ENCODE results near the gene BDNF. TPM values are rescaled to one million over a fixed set of nuclear protein-coding genes. Genes with fewer than 3 reads are reported as not detected.
"Not testable (repeated sequence)": the region's sequence is repeated elsewhere in the genome, so short reads cannot be mapped to it uniquely, and the experiment has no call there.

Gene BDNF
- total RNA-seq, 1 experiment from 2014 or later, result 8.3 TPM

DNA sequence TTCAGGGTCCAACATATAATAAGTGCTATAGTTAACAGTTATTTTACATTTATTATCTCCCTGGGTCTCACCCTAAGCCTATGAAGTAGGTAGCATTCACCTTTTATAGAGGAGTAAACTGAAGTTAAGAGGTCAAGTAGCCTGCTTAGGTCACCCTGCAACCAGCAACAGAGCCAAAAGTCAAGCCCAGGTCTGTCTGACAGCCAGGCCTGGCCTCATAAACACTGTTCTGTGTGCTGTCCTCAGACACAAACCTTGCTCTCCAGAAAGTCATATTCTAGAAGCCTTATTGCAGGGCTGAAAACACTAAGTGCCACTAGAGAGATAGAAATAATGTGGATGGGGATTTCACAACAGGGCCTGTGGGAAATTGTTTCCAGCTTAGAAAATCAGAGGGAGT is 59.3 kb downstream of the BDNF start:
- no peak overlapping the region for H3K4me3 Mint-ChIP-seq (ENCODE audit: low read depth, unreplicated experiment)
- no TSS peak for BruUV-seq (replicated peaks)
- no peaks in the 10 kb centered on the region for H3K36me3 Mint-ChIP-seq (ENCODE audit: insufficient read depth, unreplicated experiment)
- H3K9me3 Mint-ChIP-seq (ENCODE audit: low read depth, unreplicated experiment), result no peaks in the 10 kb centered on the region
- DNase-seq, result no peak
- TF ChIP-seq, protein P1, sequence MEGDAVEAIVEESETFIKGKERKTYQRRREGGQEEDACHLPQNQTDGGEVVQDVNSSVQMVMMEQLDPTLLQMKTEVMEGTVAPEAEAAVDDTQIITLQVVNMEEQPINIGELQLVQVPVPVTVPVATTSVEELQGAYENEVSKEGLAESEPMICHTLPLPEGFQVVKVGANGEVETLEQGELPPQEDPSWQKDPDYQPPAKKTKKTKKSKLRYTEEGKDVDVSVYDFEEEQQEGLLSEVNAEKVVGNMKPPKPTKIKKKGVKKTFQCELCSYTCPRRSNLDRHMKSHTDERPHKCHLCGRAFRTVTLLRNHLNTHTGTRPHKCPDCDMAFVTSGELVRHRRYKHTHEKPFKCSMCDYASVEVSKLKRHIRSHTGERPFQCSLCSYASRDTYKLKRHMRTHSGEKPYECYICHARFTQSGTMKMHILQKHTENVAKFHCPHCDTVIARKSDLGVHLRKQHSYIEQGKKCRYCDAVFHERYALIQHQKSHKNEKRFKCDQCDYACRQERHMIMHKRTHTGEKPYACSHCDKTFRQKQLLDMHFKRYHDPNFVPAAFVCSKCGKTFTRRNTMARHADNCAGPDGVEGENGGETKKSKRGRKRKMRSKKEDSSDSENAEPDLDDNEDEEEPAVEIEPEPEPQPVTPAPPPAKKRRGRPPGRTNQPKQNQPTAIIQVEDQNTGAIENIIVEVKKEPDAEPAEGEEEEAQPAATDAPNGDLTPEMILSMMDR (IDR thresholded peaks at IDR 0.05; ENCODE audit: unreplicated experiment), result no peak
- no peak overlapping the region for H3K27ac Mint-ChIP-seq (ENCODE audit: unreplicated experiment)
- H3K27me3 Mint-ChIP-seq (ENCODE audit: unreplicated experiment), result peaks cover 29% of the 10 kb centered on the region
- H3K4me1 Mint-ChIP-seq (ENCODE audit: low read depth, unreplicated experiment), result no peaks in the 10 kb centered on the region
- intact Hi-C loops (cut with micrococcal nuclease; ENCODE audit: unreplicated experiment), result no loop called here
- CTCF ChIA-PET, result no interaction called here

DNA sequence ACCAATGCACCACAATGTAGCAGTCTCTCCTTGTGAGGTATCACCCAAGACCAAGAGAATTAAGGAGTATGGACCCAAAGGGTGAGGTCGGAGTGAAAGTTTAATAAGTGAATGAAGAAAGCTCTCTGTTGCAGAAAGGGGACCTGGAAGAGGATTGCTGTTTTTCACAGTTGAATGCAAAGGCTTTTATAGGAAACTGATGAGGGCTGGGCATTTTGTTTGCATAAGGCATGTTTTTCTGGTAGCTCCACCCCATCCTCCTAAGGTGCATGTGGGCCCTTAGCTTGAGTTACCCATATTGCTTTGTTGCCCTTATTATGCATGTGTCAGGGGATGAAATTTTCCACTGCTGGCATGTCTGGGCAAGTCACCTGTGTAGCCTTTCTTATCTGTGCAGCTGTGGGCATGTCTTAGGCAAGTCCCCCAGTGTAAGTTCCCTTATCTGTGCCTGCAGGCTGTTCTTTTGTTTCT is 64.7 kb downstream of the BDNF start:
- Mint-ChIP-seq H3K36me3 (ENCODE audit: insufficient read depth, unreplicated experiment) (no peaks in the 10 kb centered on the region), H3K9me3 (ENCODE audit: low read depth, unreplicated experiment) (no peaks in the 10 kb centered on the region), H3K4me1 (ENCODE audit: low read depth, unreplicated experiment) (no peaks in the 10 kb centered on the region), H3K27me3 (ENCODE audit: unreplicated experiment) (peaks cover 58% of the 10 kb centered on the region), H3K27ac (ENCODE audit: unreplicated experiment) (no peak overlapping the region), H3K4me3 (ENCODE audit: low read depth, unreplicated experiment) (no peak overlapping the region)
- TF ChIP-seq, protein P1 (IDR thresholded peaks at IDR 0.05; ENCODE audit: unreplicated experiment), result no peak
- intact Hi-C loops (cut with micrococcal nuclease; ENCODE audit: unreplicated experiment), result no loop called here
- no peak for DNase-seq
- BruUV-seq (replicated peaks), result no TSS peak
- CTCF ChIA-PET, result no interaction called here

GRCh38 chr11:27634776-27635175 is 65.5 kb downstream of the BDNF start:
- not testable (repeated sequence) for BruUV-seq (replicated peaks); H3K36me3 Mint-ChIP-seq (ENCODE audit: insufficient read depth, unreplicated experiment); H3K4me3 Mint-ChIP-seq (ENCODE audit: low read depth, unreplicated experiment)

DNA sequence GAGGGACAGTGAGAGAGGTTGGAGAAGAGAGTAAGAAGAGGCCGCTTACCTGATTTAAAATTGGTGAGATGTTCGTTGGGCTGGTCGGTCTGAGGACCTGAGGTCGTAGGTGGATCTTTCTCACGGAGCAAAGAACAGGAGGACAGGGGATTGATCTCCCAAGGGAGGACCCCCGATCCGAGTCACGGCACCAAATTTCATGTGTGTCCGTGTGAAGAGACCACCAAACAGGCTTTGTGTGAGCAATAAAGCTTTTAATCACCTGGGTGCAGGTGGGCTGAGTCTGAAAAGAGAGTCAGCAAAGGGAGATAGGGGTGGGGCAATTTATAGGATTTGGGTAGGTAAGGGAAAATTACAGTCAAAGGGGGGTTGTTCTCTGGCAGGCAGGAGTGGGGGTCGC is 66.0 kb downstream of the BDNF start:
- DNase-seq; BruUV-seq (replicated peaks); H3K4me3 Mint-ChIP-seq (ENCODE audit: low read depth, unreplicated experiment); H3K9me3 Mint-ChIP-seq (ENCODE audit: low read depth, unreplicated experiment); intact Hi-C loops (cut with micrococcal nuclease; ENCODE audit: unreplicated experiment); H3K4me1 Mint-ChIP-seq (ENCODE audit: low read depth, unreplicated experiment); H3K36me3 Mint-ChIP-seq (ENCODE audit: insufficient read depth, unreplicated experiment); CTCF ChIA-PET; H3K27ac Mint-ChIP-seq (ENCODE audit: unreplicated experiment): not testable (repeated sequence)
- peaks cover 58% of the 10 kb centered on the region for H3K27me3 Mint-ChIP-seq (ENCODE audit: unreplicated experiment)

More at GRCh38 chr11:27634776-27635175, 65.5 kb downstream of the BDNF start:
- CTCF ChIA-PET; H3K27ac Mint-ChIP-seq (ENCODE audit: unreplicated experiment); H3K9me3 Mint-ChIP-seq (ENCODE audit: low read depth, unreplicated experiment); DNase-seq; intact Hi-C loops (cut with micrococcal nuclease; ENCODE audit: unreplicated experiment); H3K4me1 Mint-ChIP-seq (ENCODE audit: low read depth, unreplicated experiment): not testable (repeated sequence)
- peaks cover 58% of the 10 kb centered on the region for H3K27me3 Mint-ChIP-seq (ENCODE audit: unreplicated experiment)

GRCh38 chr11:27629023-27629422 is 71.2 kb downstream of the BDNF start:
- H3K4me1 Mint-ChIP-seq (ENCODE audit: low read depth, unreplicated experiment); intact Hi-C loops (cut with micrococcal nuclease; ENCODE audit: unreplicated experiment); H3K9me3 Mint-ChIP-seq (ENCODE audit: low read depth, unreplicated experiment); DNase-seq; H3K36me3 Mint-ChIP-seq (ENCODE audit: insufficient read depth, unreplicated experiment); BruUV-seq (replicated peaks); H3K4me3 Mint-ChIP-seq (ENCODE audit: low read depth, unreplicated experiment); H3K27ac Mint-ChIP-seq (ENCODE audit: unreplicated experiment); CTCF ChIA-PET: not testable (repeated sequence)
- peaks cover 65% of the 10 kb centered on the region for H3K27me3 Mint-ChIP-seq (ENCODE audit: unreplicated experiment)

GRCh38 chr11:27627979-27628378 is 72.3 kb downstream of the BDNF start:
- CTCF ChIA-PET, result no interaction called here
- TF ChIP-seq, protein P1 (IDR thresholded peaks at IDR 0.05; ENCODE audit: unreplicated experiment), result no peak
- Mint-ChIP-seq H3K4me1 (ENCODE audit: low read depth, unreplicated experiment) (no peaks in the 10 kb centered on the region), H3K27ac (ENCODE audit: unreplicated experiment) (no peak overlapping the region), H3K4me3 (ENCODE audit: low read depth, unreplicated experiment) (no peak overlapping the region), H3K9me3 (ENCODE audit: low read depth, unreplicated experiment) (no peaks in the 10 kb centered on the region), H3K36me3 (ENCODE audit: insufficient read depth, unreplicated experiment) (no peaks in the 10 kb centered on the region), H3K27me3 (ENCODE audit: unreplicated experiment) (peaks cover 65% of the 10 kb centered on the region)
- intact Hi-C loops (cut with micrococcal nuclease; ENCODE audit: unreplicated experiment), result no loop called here
- no TSS peak for BruUV-seq (replicated peaks)
- no peak for DNase-seq

All from Calu3 (cell line).